Daoy (cell line): ENCODE data around the gene RSPO4. TPM values are rescaled to one million over a fixed set of nuclear protein-coding genes. Genes with fewer than 3 reads are reported as not detected.

Experiments used
- DNase-seq: peaks from one replicate; pipeline ENCODE4 v3.0.0-alpha.2; 2015; ENCODE audit warnings: low read depth
- total RNA-seq: library from RNA; depleted of rRNA; stranded (reverse); fragments of >200 nt; shearing (Covaris generic); gene quantifications from 2 replicates; pipeline ENCODE4 v1.2.3, GENCODE V29; 2014; rRNA removed

Gene RSPO4
- total RNA-seq, 1 experiment from 2014 or later, result not detected

- no peak for DNase-seq
Observed at GRCh38 chr20:910132-910869, 91.8 kb downstream of the RSPO4 start.

GRCh38 chr20:909641-910040 lies 92.5 kb downstream of the RSPO4 start:
- no peak for DNase-seq

Other genes starting within 250 kb of the RSPO4 start
- gene SLC52A3, start 233.8 kb downstream of the RSPO4 start, total RNA-seq, result 3.0 and 3.6 TPM in 2 replicates
- 3.8 and 4.3 TPM in 2 replicates for gene FAM110A, start 168.6 kb downstream of the RSPO4 start, total RNA-seq
- under 0.01 and 0.03 TPM in 2 replicates for gene ANGPT4, start 86.0 kb downstream of the RSPO4 start, total RNA-seq
- 71.8 and 102 TPM in 2 replicates for gene PSMF1, start 116.3 kb upstream of the RSPO4 start, total RNA-seq
- 0.06 TPM in 1 of 2 replicates, not detected in the other for gene TMEM74B, start 182.7 kb upstream of the RSPO4 start, total RNA-seq
- gene C20orf202, start 201.1 kb upstream of the RSPO4 start, total RNA-seq, result not detected in 2 replicates
- 0.63 and 0.86 TPM in 2 replicates for gene RAD21L1, start 223.7 kb upstream of the RSPO4 start, total RNA-seq